ENCODE data around the gene LPAR6. TPM values are rescaled to one million over a fixed set of nuclear protein-coding genes. Genes with fewer than 3 reads are reported as not detected.

The LPAR6 gene
- total RNA-seq, 2 experiments from 2014 or later: not detected

GRCh38 chr13:48404952-48405351, 8.0 kb downstream of the LPAR6 start:
- Histone ChIP-seq H3K9me3 (ENCODE audit: low read length) (no peaks in the 10 kb centered on the region), H3K79me2 (ENCODE audit: insufficient read depth, low read depth, low read length) (no peaks in the 10 kb centered on the region), H3K27ac (ENCODE audit: low read depth, low read length, poor library complexity, severe bottlenecking) (no peak overlapping the region), H3K4me2 (ENCODE audit: low read length) (no peak overlapping the region), H2AFZ (ENCODE audit: low read length) (no peak overlapping the region), H3K9me2 (ENCODE audit: insufficient read depth, low read length) (no peaks in the 10 kb centered on the region), H4K20me1 (ENCODE audit: insufficient read depth, low read length) (no peaks in the 10 kb centered on the region), H3K4me3 (ENCODE audit: low read depth, low read length, poor library complexity, severe bottlenecking) (no peak overlapping the region), H3K4me1 (ENCODE audit: insufficient read depth, low read length, poor library complexity, severe bottlenecking) (peaks cover 18% of the 10 kb centered on the region), H3K36me3 (ENCODE audit: insufficient read depth, low read length) (peaks cover 39% of the 10 kb centered on the region)
- intact Hi-C loops (cut with micrococcal nuclease; ENCODE audit: unreplicated experiment): no loop called here
- no TSS peak for BruUV-seq (replicated peaks)
- POLR2A ChIA-PET: no interaction called here
- TF ChIP-seq CTCF (conservative IDR thresholded peaks at IDR 0.05; ENCODE audit: low read length): no peak
- TF ChIP-seq EZH2phosphoT487 (IDR thresholded peaks at IDR 0.05; ENCODE audit: borderline replicate concordance, low read depth, low read length): no peak
- no peak for DNase-seq (ENCODE audit: low spot score)
- CTCF ChIA-PET (ENCODE audit: unreplicated experiment): no interaction called here

GRCh38 chr13:48403913-48404312, 9.0 kb downstream of the LPAR6 start:
- H3K4me1 ChIP-seq (ENCODE audit: insufficient read depth, low read length, poor library complexity, severe bottlenecking): peaks cover 20% of the 10 kb centered on the region
- ChIA-PET POLR2A (no interaction called here), CTCF (ENCODE audit: unreplicated experiment) (no interaction called here)
- H3K4me2 ChIP-seq (ENCODE audit: low read length): no peak overlapping the region
- no peaks in the 10 kb centered on the region for H3K9me3 ChIP-seq (ENCODE audit: low read length)
- no peak overlapping the region for H3K4me3 ChIP-seq (ENCODE audit: low read depth, low read length, poor library complexity, severe bottlenecking)
- peaks cover 41% of the 10 kb centered on the region for H3K36me3 ChIP-seq (ENCODE audit: insufficient read depth, low read length)
- H3K27ac ChIP-seq (ENCODE audit: low read depth, low read length, poor library complexity, severe bottlenecking): no peak overlapping the region
- intact Hi-C loops (cut with micrococcal nuclease; ENCODE audit: unreplicated experiment): no loop called here
- no peaks in the 10 kb centered on the region for H4K20me1 ChIP-seq (ENCODE audit: insufficient read depth, low read length)
- H3K79me2 ChIP-seq (ENCODE audit: insufficient read depth, low read depth, low read length): no peaks in the 10 kb centered on the region
- H3K9me2 ChIP-seq (ENCODE audit: insufficient read depth, low read length): no peaks in the 10 kb centered on the region
- TF ChIP-seq EZH2phosphoT487 (IDR thresholded peaks at IDR 0.05; ENCODE audit: borderline replicate concordance, low read depth, low read length) (no peak), CTCF (conservative IDR thresholded peaks at IDR 0.05; ENCODE audit: low read length) (no peak)
- DNase-seq (ENCODE audit: low spot score): no peak
- H2AFZ ChIP-seq (ENCODE audit: low read length): no peak overlapping the region
- BruUV-seq (replicated peaks): no TSS peak

GRCh38 chr13:48403151-48403631, 9.7 kb downstream of the LPAR6 start:
- H3K27ac ChIP-seq (ENCODE audit: low read depth, low read length, poor library complexity, severe bottlenecking): no peak overlapping the region
- no peak for DNase-seq (ENCODE audit: low spot score)

More at GRCh38 chr13:48403151-48403631, 9.7 kb downstream of the LPAR6 start:
- Histone ChIP-seq H3K4me2 (ENCODE audit: low read length) (no peak overlapping the region), H3K36me3 (ENCODE audit: insufficient read depth, low read length) (peaks cover 37% of the 10 kb centered on the region), H3K4me3 (ENCODE audit: low read depth, low read length, poor library complexity, severe bottlenecking) (no peak overlapping the region), H3K9me2 (ENCODE audit: insufficient read depth, low read length) (no peaks in the 10 kb centered on the region), H4K20me1 (ENCODE audit: insufficient read depth, low read length) (no peaks in the 10 kb centered on the region), H3K79me2 (ENCODE audit: insufficient read depth, low read depth, low read length) (no peaks in the 10 kb centered on the region), H3K4me1 (ENCODE audit: insufficient read depth, low read length, poor library complexity, severe bottlenecking) (peaks cover 20% of the 10 kb centered on the region), H3K9me3 (ENCODE audit: low read length) (no peaks in the 10 kb centered on the region), H2AFZ (ENCODE audit: low read length) (no peak overlapping the region)
- intact Hi-C loops (cut with micrococcal nuclease; ENCODE audit: unreplicated experiment): no loop called here
- POLR2A ChIA-PET: interaction anchor here (0.5 to 0.7 kb wide), 4 partner anchors 60 to 1818 kb away, joined by 3 read pairs; no protein-coding TSS in a partner anchor
- TF ChIP-seq CTCF (conservative IDR thresholded peaks at IDR 0.05; ENCODE audit: low read length) (no peak), EZH2phosphoT487 (IDR thresholded peaks at IDR 0.05; ENCODE audit: borderline replicate concordance, low read depth, low read length) (no peak)
- CTCF ChIA-PET (ENCODE audit: unreplicated experiment): no interaction called here
- no TSS peak for BruUV-seq (replicated peaks)
